Tibial artery (tissue), 4 donors: Measurements from ENCODE around the gene LCN2.
A peak's percentile ranks its signal among the peaks of the same experiment; 100 is the strongest.
"Not testable (repeated sequence)": the region's sequence is repeated elsewhere in the genome, so short reads cannot be mapped to it uniquely, and the experiment has no call there.

Experiments used
- DNase-seq, 2 donors: peaks; one replicate each; pipeline ENCODE4 v3.0.0-alpha.2; 2019
- H3K27ac ChIP-seq, 2 donors: fragments of 200-600 bp; sonication (generic) in 1 of 2; 1 replicate in 1 of 2; 2 replicates in 1 of 2; pipeline ENCODE4 v1.5.1; 2018 to 2019; ENCODE audit warnings: mild to moderate bottlenecking in 1 of 2
- H3K27me3 ChIP-seq, 2 donors: fragments of 200-600 bp; sonication (generic) in 1 of 2; one replicate each; pipeline versions ENCODE4 v1.5.1 to v1.6.0; 2016 to 2019
- H3K36me3 ChIP-seq, 3 donors: fragments of 200-600 bp; sonication (generic) in 2 of 3; one replicate each; pipeline ENCODE4 v1.5.1; 2016 to 2019; ENCODE audit warnings: mild to moderate bottlenecking in 2 of 3
- H3K4me1 ChIP-seq, 4 donors: fragments of 200-600 bp; sonication (generic) in 2 of 4; 1 replicate in 3 of 4; 2 replicates in 1 of 4; pipeline ENCODE4 v1.5.1; 2016 to 2019
- H3K4me3 ChIP-seq, 2 donors: fragments of 200-600 bp; sonication (generic) in 1 of 2; 1 replicate in 1 of 2; 2 replicates in 1 of 2; pipeline ENCODE4 v1.5.1; 2018 to 2019; ENCODE audit warnings: mild to moderate bottlenecking in 2 of 2
- H3K9me3 ChIP-seq, 3 donors: fragments of 200-600 bp; sonication (generic) in 1 of 3; one replicate each; pipeline ENCODE4 v1.5.1; 2016 to 2019
- CTCF ChIP-seq, 2 experiments: fragments of 200-600 bp in 1 of 2; fragments of 450-650 bp in 1 of 2; IDR thresholded peaks; one replicate each; pipeline ENCODE4 v1.5.1; 2017 to 2019; ENCODE audit warnings: antibody characterized with exemption in 2 of 2, mild to moderate bottlenecking in 1 of 2, moderate library complexity in 1 of 2
- intact Hi-C: fragments of 100-400 bp; cut with DNase I; formaldehyde crosslinking; loops from one replicate; pipeline ENCODE4 v1.15.0; 2023; ENCODE audit warnings: low total_unique reads

LCN2 gene

DNA sequence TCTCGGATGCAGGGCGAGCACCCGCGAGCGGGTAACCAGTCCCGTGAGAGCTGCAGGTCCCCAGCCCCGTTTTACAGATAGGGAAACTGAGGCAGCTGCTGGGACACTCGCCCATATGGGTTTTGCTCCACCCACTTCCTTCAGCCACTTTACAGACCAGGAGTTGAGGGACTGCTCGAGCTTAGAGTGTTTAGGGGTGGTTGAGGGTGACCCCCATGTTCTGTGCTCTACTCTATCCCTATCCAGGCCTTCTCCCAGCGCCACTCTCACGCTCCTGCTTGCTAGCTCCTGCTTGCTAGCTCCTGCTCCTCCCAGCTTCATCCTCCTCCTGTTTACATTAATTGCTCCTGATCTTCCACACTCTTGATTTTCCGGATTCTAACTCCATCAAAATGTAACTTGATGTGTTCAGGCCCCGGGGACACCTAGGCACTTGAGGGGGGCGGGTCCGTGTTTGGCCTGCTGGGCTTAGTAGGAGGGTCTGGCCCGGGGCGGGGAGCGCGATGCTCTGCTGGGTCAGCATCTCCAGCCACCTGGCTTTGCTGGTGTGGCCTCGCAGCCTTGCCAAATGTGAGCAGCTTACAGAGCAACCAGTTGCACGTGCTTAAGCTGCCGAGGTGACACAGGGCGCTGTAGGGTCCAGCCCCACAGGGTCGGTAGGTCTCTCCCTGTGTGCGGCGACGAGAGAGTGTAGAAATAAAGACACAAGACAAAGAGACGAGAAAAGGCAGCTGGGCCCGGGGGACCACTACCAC is 20.2 kb upstream of the LCN2 start:
- intact Hi-C loops = no loop called here

DNA sequence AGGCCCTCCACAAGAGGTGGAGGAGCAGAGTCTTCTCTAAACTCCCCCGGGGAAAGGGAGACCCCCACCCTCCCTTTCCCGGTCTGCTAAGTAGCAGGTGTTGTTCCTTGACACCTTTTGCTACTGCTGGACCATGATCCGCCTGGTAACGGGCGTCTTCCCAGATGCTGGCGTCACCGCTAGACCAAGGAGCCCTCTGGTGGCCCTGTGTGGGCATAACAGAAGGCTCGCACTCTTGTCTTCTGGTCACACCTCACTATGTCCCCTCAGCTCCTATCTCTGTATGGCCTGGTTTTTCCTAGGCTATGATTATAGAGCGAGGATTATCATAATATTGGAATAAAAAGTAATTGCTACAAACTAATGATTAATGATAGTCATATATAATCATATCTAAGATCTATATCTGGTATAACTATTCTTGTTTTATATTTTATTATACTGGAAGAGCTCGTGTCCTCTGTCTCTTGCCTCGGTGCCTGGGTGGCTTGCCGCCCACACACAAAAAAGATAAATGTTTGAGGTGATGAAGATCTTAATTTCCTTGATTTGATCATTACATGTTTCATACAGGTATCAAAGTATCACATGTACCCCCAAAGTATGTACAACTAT is 19.2 kb upstream of the LCN2 start:
- DNase-seq = peak in 1 of 2 donors; percentile 45

More for the DNA sequence above, 20.2 kb upstream of the LCN2 start:
- DNase-seq = no peak
- no peaks in the 10 kb centered on the region for H3K9me3 ChIP-seq
- H3K4me1 ChIP-seq = peaks cover 0 to 36% (median 27%) of the 10 kb centered on the region in 4 donors
- no peak for TF ChIP-seq CTCF (IDR thresholded peaks at IDR 0.05)
- H3K27me3 ChIP-seq = peaks cover 0 to 6% of the 10 kb centered on the region in 2 donors
- H3K4me3 ChIP-seq = peak overlapping the region; percentile 74 to 97
- peaks cover 0 to 9% (median 7%) of the 10 kb centered on the region in 3 donors for H3K36me3 ChIP-seq
- H3K27ac ChIP-seq = peak overlapping the region; percentile 89 to 91

DNA sequence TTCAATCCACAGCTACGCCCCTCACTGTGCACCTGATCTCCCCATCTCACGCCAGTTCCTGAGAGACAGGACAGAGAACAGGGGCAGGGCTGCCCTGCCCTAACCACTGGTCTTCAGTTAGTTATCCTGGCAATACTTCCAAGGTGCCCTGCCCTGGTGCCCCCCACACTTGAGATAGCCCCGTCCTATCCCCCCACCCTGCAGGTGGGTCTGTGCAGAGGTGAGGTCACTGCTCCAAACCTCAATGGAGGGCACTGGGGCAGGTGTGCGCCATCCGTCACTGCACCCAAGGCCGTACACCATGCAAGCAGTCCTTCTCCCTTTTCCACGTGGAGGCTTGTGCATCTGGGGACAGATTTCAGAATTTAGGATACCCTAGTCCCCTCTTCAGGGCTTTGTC is 18.6 kb upstream of the LCN2 start:
- H3K27me3 ChIP-seq, DNase-seq, H3K27ac ChIP-seq, H3K9me3 ChIP-seq, H3K36me3 ChIP-seq, H3K4me3 ChIP-seq, intact Hi-C loops: not testable (repeated sequence)
- peaks cover 0 to 30% (median 20%) of the 10 kb centered on the region in 4 donors for H3K4me1 ChIP-seq

More for the DNA sequence above, 19.2 kb upstream of the LCN2 start:
- H3K27me3 ChIP-seq, H3K4me3 ChIP-seq, intact Hi-C loops, H3K27ac ChIP-seq, H3K9me3 ChIP-seq, H3K36me3 ChIP-seq: not testable (repeated sequence)
- peaks cover 0 to 32% (median 26%) of the 10 kb centered on the region in 4 donors for H3K4me1 ChIP-seq
- TF ChIP-seq CTCF (IDR thresholded peaks at IDR 0.05) = peak in 1 of 2 experiments; percentile 44

GRCh38 chr9:128131346-128131745 is 17.9 kb upstream of the LCN2 start:
- H3K4me3 ChIP-seq, H3K27me3 ChIP-seq, H3K9me3 ChIP-seq, intact Hi-C loops, H3K36me3 ChIP-seq, DNase-seq, H3K27ac ChIP-seq: not testable (repeated sequence)
- peaks cover 0 to 26% (median 14%) of the 10 kb centered on the region in 4 donors for H3K4me1 ChIP-seq

GRCh38 chr9:128132139-128132538 is 17.1 kb upstream of the LCN2 start:
- intact Hi-C loops, H3K9me3 ChIP-seq, H3K4me3 ChIP-seq, H3K27me3 ChIP-seq, H3K36me3 ChIP-seq, H3K27ac ChIP-seq, DNase-seq: not testable (repeated sequence)
- H3K4me1 ChIP-seq = peaks cover 0 to 19% (median 7%) of the 10 kb centered on the region in 4 donors

DNA sequence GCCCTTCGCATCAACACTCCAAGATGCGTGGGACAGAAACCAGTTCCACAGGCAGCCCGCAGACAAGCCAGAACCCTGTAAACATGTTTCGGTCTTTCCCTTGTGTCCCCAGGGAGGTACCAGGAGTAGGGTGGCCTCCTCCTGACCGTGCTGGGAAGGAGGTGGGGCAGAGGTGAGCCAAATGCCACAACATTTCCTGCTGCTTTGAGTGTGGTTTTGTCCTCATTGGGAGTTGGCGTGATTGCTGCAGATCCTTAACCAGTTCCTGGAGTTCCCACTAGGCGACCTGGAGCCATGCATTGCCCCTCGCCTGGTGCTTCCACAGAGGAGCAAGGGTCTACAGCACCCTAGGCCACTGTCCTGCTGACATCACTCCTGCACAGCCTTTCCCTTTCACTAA is 13.7 kb upstream of the LCN2 start:
- H3K36me3 ChIP-seq, H3K4me1 ChIP-seq, H3K4me3 ChIP-seq, H3K27ac ChIP-seq, DNase-seq, H3K27me3 ChIP-seq, H3K9me3 ChIP-seq, intact Hi-C loops: not testable (repeated sequence)

GRCh38 chr9:128136816-128137793 is 12.1 kb upstream of the LCN2 start:
- no peak overlapping the region for H3K27ac ChIP-seq
- TF ChIP-seq CTCF (IDR thresholded peaks at IDR 0.05) = no peak
- no peaks in the 10 kb centered on the region for H3K9me3 ChIP-seq
- DNase-seq = no peak
- peaks cover 0 to 5% (median 0%) of the 10 kb centered on the region in 4 donors for H3K4me1 ChIP-seq
- intact Hi-C loops = no loop called here
- H3K36me3 ChIP-seq = no peaks in the 10 kb centered on the region
- peaks cover 0 to 2% of the 10 kb centered on the region in 2 donors for H3K27me3 ChIP-seq
- no peak overlapping the region for H3K4me3 ChIP-seq
